DND-41 (cell line): ENCODE measurements around the gene CCDC117.

Source experiments
- EZH2 ChIP-seq: IDR thresholded peaks from 3 replicates; pipeline ENCODE4 v1.6.1; 2012; ENCODE audit warnings: borderline replicate concordance, low read depth, mild to moderate bottlenecking, moderate library complexity, low read length, inconsistent platforms; ENCODE audit not compliant: severe bottlenecking
- TF ChIP-seq, protein P1 (sequence below): IDR thresholded peaks from 2 replicates; pipeline ENCODE4 v1.5.1; 2012; ENCODE audit warnings: borderline replicate concordance, low read length, moderate library complexity, mild to moderate bottlenecking; ENCODE audit not compliant: poor library complexity, severe bottlenecking; ENCODE audit errors: extremely low read depth

DNA sequence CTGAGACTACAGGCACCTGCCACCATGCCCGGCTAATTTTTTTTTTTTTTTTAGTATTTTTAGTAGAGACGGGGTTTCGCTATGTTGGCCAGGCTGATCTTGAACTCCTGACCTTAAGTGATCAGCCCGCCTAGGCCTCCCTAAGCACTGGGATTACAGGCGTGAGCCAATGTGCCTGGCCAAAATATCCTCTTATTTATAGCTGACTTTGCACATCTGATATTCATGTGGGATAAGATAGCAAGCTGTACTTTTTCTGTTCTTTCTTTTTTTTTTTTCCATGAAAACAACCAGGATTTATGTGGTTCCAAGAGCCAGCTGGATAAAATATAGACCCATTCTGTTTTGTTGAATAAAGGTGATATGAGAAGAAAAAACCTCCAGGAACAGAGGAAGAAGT lies 40.0 kb downstream of the CCDC117 start:
- TF ChIP-seq, protein P1, sequence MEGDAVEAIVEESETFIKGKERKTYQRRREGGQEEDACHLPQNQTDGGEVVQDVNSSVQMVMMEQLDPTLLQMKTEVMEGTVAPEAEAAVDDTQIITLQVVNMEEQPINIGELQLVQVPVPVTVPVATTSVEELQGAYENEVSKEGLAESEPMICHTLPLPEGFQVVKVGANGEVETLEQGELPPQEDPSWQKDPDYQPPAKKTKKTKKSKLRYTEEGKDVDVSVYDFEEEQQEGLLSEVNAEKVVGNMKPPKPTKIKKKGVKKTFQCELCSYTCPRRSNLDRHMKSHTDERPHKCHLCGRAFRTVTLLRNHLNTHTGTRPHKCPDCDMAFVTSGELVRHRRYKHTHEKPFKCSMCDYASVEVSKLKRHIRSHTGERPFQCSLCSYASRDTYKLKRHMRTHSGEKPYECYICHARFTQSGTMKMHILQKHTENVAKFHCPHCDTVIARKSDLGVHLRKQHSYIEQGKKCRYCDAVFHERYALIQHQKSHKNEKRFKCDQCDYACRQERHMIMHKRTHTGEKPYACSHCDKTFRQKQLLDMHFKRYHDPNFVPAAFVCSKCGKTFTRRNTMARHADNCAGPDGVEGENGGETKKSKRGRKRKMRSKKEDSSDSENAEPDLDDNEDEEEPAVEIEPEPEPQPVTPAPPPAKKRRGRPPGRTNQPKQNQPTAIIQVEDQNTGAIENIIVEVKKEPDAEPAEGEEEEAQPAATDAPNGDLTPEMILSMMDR = no peak
- TF ChIP-seq EZH2 = no peak
